ENCODE results near the gene SMYD3. TPM values are rescaled to one million over a fixed set of nuclear protein-coding genes. Genes with fewer than 3 reads are reported as not detected.

Gene SMYD3
- total RNA-seq, 1 donor, result 31.2 TPM

GRCh38 chr1:246221485-246222255, 285.4 kb downstream of the SMYD3 start:
- no peak for DNase-seq (ENCODE audit: low read depth in 2 of 3, low spot score in 2 of 3)

- no peak for DNase-seq (ENCODE audit: low read depth in 2 of 3, low spot score in 2 of 3)
These were observed 286.5 kb downstream of the SMYD3 start for GRCh38 chr1:246220495-246221065.

GRCh38 chr1:246219508-246220030, 287.5 kb downstream of the SMYD3 start:
- DNase-seq (ENCODE audit: low read depth in 2 of 3, low spot score in 2 of 3), result peak in 1 of 3 donors; percentile 35

- no peak for DNase-seq (ENCODE audit: low read depth in 2 of 3, low spot score in 2 of 3)
These were observed 288.4 kb downstream of the SMYD3 start for GRCh38 chr1:246218686-246219085.

GRCh38 chr1:246216906-246217305, 290.2 kb downstream of the SMYD3 start:
- DNase-seq (ENCODE audit: low read depth in 2 of 3, low spot score in 2 of 3), result peak in 1 of 3 donors; percentile 39

- DNase-seq (ENCODE audit: low read depth in 2 of 3, low spot score in 2 of 3), result no peak
These were observed 291.6 kb downstream of the SMYD3 start for GRCh38 chr1:246215510-246215903.

GRCh38 chr1:246214708-246215509, 292.2 kb downstream of the SMYD3 start:
- peak in 2 of 3 donors; percentile 91 to 95 for DNase-seq (ENCODE audit: low read depth in 2 of 3, low spot score in 2 of 3)

GRCh38 chr1:246213947-246214346, 293.1 kb downstream of the SMYD3 start:
- DNase-seq (ENCODE audit: low read depth in 2 of 3, low spot score in 2 of 3), result no peak

- no peak for DNase-seq (ENCODE audit: low read depth in 2 of 3, low spot score in 2 of 3)
These were observed 293.6 kb downstream of the SMYD3 start for GRCh38 chr1:246213502-246213901.

- no peak for DNase-seq (ENCODE audit: low read depth in 2 of 3, low spot score in 2 of 3)
These were observed 294.0 kb downstream of the SMYD3 start for GRCh38 chr1:246213036-246213435.

GRCh38 chr1:246212013-246212412, 295.1 kb downstream of the SMYD3 start:
- no peak for DNase-seq (ENCODE audit: low read depth in 2 of 3, low spot score in 2 of 3)

GRCh38 chr1:246210756-246211155, 296.3 kb downstream of the SMYD3 start:
- DNase-seq (ENCODE audit: low read depth in 2 of 3, low spot score in 2 of 3), result no peak

GRCh38 chr1:246208105-246208504, 299.0 kb downstream of the SMYD3 start:
- no peak for DNase-seq (ENCODE audit: low read depth in 2 of 3, low spot score in 2 of 3)

- DNase-seq (ENCODE audit: low read depth in 2 of 3, low spot score in 2 of 3), result no peak
These were observed 303.9 kb downstream of the SMYD3 start for GRCh38 chr1:246203180-246203579.

GRCh38 chr1:246200738-246201137, 306.3 kb downstream of the SMYD3 start:
- DNase-seq (ENCODE audit: low read depth in 2 of 3, low spot score in 2 of 3), result no peak

- no peak for DNase-seq (ENCODE audit: low read depth in 2 of 3, low spot score in 2 of 3)
These were observed 306.9 kb downstream of the SMYD3 start for GRCh38 chr1:246200225-246200624.

- no peak for DNase-seq (ENCODE audit: low read depth in 2 of 3, low spot score in 2 of 3)
These were observed 307.9 kb downstream of the SMYD3 start for GRCh38 chr1:246199086-246199645.

GRCh38 chr1:246198115-246198816, 308.8 kb downstream of the SMYD3 start:
- no peak for DNase-seq (ENCODE audit: low read depth in 2 of 3, low spot score in 2 of 3)

- no peak for DNase-seq (ENCODE audit: low read depth in 2 of 3, low spot score in 2 of 3)
These were observed 310.0 kb downstream of the SMYD3 start for GRCh38 chr1:246197076-246197475.

GRCh38 chr1:246195296-246195695, 311.8 kb downstream of the SMYD3 start:
- DNase-seq (ENCODE audit: low read depth in 2 of 3, low spot score in 2 of 3), result no peak
